Muscle layer of colon (tissue), 2 donors: Measurements from ENCODE around the gene RNF187.

Experiments used
- H3K27ac ChIP-seq: one replicate; pipeline ENCODE4 v1.7.0; 2013; ENCODE audit warnings: low read depth, mild to moderate bottlenecking, low read length, moderate library complexity
- H3K27me3 ChIP-seq, 2 donors: one replicate each; pipeline ENCODE4 v1.7.0; 2013; ENCODE audit warnings: low read length in 2 of 2, mild to moderate bottlenecking in 2 of 2; ENCODE audit not compliant: insufficient read depth in 2 of 2, control insufficient read depth in 1 of 2
- H3K36me3 ChIP-seq: one replicate; pipeline ENCODE4 v1.7.0; 2013; ENCODE audit warnings: mild to moderate bottlenecking, low read length; ENCODE audit not compliant: insufficient read depth
- H3K4me1 ChIP-seq: one replicate; pipeline ENCODE4 v1.7.0; 2013; ENCODE audit warnings: mild to moderate bottlenecking, low read length; ENCODE audit not compliant: insufficient read depth
- H3K4me3 ChIP-seq, 2 donors: one replicate each; pipeline ENCODE4 v1.7.0; 2013; ENCODE audit warnings: low read length in 2 of 2, low read depth in 1 of 2, mild to moderate bottlenecking in 1 of 2, moderate library complexity in 1 of 2
- H3K9ac ChIP-seq: one replicate; pipeline ENCODE4 v1.7.0; 2013; ENCODE audit warnings: low read length
- H3K9me3 ChIP-seq: one replicate; pipeline ENCODE4 v1.7.0; 2013; ENCODE audit warnings: mild to moderate bottlenecking, low read length
- donor health status: abdominal sarcoma.
- donor health status: Adenocarcinoma of cecum.

RNF187 gene

DNA sequence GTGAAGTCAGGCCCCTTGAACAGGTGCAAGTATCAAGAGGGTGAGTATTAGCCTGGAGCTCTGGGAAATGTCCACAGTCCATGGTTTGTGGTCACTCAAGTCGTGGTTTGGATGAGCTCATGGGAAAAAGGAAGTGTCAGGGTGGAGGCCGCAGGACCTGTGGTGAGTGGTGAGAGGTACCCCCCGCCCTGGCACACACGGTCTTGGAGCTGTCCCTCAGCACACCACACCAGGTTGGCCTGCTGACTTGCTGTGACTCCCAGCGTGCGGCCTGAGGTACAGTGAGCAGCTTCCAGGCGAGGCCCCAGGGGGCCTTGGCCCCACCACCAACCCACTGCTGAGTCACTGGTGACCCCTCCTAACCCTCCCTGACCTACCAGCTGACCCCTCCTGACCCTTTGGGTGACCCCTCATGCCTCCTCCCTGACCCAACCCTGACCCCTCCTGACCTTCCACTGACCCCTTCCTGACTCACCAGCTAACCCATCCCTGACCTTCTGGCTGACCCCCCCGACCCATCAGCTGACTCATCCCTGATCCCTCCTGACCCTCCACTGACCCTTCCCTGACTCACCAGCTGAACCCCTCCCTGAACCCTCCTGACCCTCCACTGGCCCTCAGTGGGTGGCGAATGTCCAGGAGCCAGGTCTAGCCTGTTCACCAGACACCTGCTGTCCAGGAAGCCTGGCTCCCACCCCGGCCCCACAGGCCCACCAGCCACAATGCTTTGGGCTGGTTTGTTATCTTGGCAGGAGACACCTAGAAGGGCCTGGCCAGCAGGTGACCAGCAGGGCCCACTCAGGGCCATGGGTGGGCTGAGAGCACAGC, 34.8 kb upstream of the RNF187 start:
- Histone ChIP-seq H3K4me1 (no peaks in the 10 kb centered on the region), H3K27ac (no peak overlapping the region), H3K4me3 (no peak overlapping the region), H3K36me3 (no peaks in the 10 kb centered on the region), H3K9ac (no peak overlapping the region), H3K9me3 (no peaks in the 10 kb centered on the region), H3K27me3 (peaks cover 0 to 5% of the 10 kb centered on the region in 2 donors)

DNA sequence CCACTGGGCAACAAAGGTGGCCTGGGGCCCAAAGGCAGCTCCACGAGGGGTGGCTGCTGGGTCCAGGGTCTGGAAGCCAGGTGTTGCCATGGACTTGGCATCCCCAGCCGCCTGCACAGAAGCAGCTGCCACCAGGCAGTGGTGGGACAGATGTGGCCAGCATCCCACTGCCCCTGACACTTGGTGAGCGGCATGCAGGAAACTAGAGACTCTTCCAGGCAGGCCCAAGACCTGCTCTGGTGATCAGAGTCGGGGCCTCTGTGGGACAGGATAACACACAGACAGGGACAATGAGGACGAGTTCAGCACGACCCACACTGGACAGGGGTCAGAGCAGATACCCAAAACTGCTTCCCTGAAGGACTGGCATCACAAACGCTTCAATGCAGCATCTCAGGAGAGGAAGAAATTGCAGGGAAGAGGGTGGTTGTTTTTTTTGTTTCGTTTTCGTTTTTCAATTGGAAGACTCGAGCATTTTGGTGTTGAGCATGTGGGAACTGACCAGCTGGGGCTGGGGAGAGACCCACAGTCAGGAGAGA, 34.1 kb upstream of the RNF187 start:
- Histone ChIP-seq H3K4me3 (no peak overlapping the region), H3K27ac (no peak overlapping the region), H3K27me3 (peaks cover 0 to 8% of the 10 kb centered on the region in 2 donors), H3K4me1 (no peaks in the 10 kb centered on the region), H3K9me3 (no peaks in the 10 kb centered on the region), H3K36me3 (no peaks in the 10 kb centered on the region), H3K9ac (no peak overlapping the region)

DNA sequence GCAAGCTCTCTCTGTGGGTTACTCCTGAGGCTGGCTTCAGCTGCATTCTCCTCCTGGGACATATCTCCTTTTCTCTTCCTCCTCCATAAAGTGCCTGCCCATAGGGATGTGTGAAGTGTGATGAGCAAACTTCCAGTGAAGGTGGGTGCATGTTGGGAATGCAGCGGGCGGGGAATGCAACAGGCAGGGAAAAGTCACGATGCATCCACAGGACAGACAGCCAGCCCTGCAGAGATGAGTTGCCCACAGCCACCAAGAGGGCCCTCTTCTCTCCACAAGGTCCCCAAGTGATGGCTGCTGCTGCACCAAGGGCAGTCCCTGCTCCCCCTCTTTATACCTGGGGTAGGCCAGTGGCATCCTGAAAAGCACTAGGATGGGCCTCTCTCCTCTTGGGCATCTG, 33.6 kb upstream of the RNF187 start:
- Histone ChIP-seq H3K4me1 (no peaks in the 10 kb centered on the region), H3K9ac (no peak overlapping the region), H3K27ac (no peak overlapping the region), H3K27me3 (peaks cover 0 to 13% of the 10 kb centered on the region in 2 donors), H3K4me3 (no peak overlapping the region), H3K36me3 (no peaks in the 10 kb centered on the region), H3K9me3 (no peaks in the 10 kb centered on the region)

DNA sequence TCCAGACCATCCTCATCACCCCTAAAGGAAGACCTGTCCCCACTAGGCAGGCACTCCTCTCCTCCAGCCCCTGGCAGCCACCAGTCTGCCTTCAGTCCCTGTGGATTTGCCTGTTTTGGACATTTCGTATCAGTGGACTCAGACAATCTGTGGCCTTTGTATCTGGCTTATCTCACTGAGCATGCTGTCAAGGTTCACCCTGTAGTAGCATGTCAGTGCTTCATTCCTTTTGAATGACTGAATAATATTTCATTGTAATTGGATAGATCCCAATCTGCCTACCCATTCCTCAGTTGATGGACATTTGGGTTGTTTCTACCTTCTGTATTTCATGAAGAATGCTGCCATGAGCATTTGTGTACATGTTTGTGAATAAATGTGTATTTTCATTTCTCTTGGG, 32.9 kb upstream of the RNF187 start:
- no peak overlapping the region for H3K9ac ChIP-seq
- H3K27me3 ChIP-seq: peaks cover 3 to 17% of the 10 kb centered on the region in 2 donors
- no peaks in the 10 kb centered on the region for H3K4me1 ChIP-seq
- H3K4me3 ChIP-seq: no peak overlapping the region
- no peak overlapping the region for H3K27ac ChIP-seq
- no peaks in the 10 kb centered on the region for H3K36me3 ChIP-seq
- no peaks in the 10 kb centered on the region for H3K9me3 ChIP-seq

DNA sequence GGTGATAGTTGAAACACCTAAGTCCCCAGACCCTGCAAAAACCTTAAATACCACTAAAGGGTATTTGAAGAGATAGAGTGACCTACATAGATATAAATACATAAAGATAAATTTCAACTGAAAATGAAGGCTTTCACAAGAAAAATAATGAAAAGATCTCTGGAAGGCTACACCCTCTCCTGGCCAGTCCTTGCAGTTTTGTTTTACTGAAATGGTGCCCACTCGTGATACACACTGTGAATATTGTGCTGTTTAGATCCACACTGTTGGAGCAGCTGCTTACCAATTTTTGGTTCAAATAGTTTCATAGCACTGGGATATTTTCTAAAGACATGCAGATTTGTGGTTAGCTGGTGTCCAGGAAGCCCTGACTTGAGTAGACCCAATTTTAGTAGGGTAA, 31.5 kb upstream of the RNF187 start:
- H3K9ac ChIP-seq: no peak overlapping the region
- H3K9me3 ChIP-seq: no peaks in the 10 kb centered on the region
- H3K27me3 ChIP-seq: peaks cover 12 to 30% of the 10 kb centered on the region in 2 donors
- H3K4me3 ChIP-seq: no peak overlapping the region
- H3K27ac ChIP-seq: no peak overlapping the region
- H3K36me3 ChIP-seq: no peaks in the 10 kb centered on the region
- peaks cover 4% of the 10 kb centered on the region for H3K4me1 ChIP-seq

DNA sequence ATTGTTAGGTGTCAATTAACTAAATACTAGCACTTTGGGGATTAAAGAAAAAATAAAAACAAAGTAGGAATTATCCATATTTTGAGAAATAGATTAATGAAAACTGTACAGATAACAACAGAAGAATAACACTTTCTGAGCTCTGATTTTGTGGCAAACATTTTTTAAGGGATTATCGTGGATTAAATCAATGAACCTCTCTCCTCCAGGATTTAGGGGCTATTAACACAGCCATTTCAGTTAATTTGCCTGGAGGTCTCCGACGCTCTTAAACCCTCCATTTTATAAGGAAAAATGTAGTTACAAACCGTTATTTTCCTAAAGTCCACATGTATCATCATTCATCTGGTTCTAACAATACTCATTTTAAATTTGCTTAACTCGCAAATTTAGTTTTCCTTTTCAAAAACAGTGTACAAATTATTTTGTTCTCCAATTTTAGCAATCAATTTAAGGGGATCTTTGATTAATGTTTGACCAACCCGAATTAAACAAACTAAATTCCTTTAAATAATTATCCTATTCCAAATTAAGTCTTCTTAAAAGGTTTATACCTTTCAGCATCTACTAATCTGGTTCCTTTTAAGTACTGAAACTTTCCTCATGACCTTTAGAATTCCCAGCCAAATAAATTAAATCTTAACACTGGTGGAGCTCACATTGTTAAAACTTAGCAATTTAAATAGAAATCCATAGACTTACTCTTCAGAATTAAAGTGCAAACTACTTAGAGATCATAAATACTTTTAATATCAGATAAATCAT, 30.7 kb upstream of the RNF187 start:
- Histone ChIP-seq H3K9me3 (no peaks in the 10 kb centered on the region), H3K9ac (no peak overlapping the region), H3K4me1 (peaks cover 4% of the 10 kb centered on the region), H3K4me3 (peak overlapping the region in 1 of 2 donors; percentile 51), H3K27me3 (peaks cover 17 to 36% of the 10 kb centered on the region in 2 donors), H3K27ac (no peak overlapping the region), H3K36me3 (no peaks in the 10 kb centered on the region)

DNA sequence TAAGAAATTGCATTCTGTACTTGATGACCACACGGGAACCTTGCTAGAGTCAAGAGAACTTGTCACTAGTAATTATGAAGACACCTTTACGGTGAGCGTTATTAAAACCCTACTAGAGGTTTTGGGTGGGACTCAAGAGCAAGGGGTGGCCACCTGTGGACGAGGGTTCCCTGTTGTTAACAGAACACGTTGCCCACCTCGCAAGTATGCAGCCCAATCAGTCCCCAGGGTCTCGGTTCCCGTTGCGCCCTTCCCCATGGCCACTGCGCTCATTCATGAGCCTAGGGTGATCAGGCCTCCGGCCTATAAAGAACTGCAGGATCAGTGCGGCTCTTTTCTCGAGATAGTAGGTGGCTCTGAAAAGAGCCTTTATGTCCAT, 30.2 kb upstream of the RNF187 start:
- H3K9ac ChIP-seq: no peak overlapping the region
- peaks cover 4% of the 10 kb centered on the region for H3K4me1 ChIP-seq
- H3K4me3 ChIP-seq: peak overlapping the region; percentile 51 to 52
- H3K36me3 ChIP-seq: no peaks in the 10 kb centered on the region
- peak overlapping the region; percentile 47 for H3K27ac ChIP-seq
- no peaks in the 10 kb centered on the region for H3K9me3 ChIP-seq
- peaks cover 23 to 39% of the 10 kb centered on the region in 2 donors for H3K27me3 ChIP-seq

DNA sequence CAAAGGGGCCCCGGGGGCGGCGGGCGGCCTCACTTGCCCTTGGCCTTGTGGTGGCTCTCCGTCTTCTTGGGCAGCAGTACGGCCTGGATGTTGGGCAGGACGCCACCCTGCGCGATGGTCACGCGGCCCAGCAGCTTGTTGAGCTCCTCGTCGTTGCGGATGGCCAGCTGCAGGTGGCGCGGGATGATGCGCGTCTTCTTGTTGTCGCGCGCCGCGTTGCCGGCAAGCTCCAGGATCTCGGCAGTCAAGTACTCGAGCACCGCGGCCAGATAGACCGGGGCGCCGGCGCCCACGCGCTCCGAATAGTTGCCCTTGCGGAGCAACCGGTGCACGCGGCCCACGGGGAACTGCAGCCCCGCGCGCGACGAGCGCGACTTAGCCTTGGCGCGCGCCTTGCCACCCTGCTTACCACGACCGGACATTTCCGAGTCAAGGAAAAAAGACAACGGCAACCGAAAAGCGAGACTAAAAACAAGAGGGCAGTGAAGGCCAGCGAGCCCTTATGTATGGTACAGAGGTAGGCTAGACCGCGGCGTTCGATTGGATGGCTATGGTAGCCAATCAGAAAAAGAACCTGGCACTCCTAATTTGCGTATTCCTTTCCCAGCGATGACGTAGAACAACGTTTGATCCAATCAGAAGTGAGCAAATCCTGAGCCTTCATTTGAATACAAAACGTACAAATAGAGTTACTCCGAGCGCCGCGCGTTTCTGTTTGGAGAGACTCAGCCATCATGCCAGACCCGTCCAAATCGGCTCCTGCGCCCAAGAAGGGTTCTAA, 29.6 kb upstream of the RNF187 start:
- Histone ChIP-seq H3K9me3 (no peaks in the 10 kb centered on the region), H3K27me3 (peaks cover 25 to 45% of the 10 kb centered on the region in 2 donors), H3K27ac (peak overlapping the region; percentile 47), H3K9ac (no peak overlapping the region), H3K4me1 (peaks cover 4% of the 10 kb centered on the region), H3K4me3 (peak overlapping the region; percentile 51 to 52), H3K36me3 (no peaks in the 10 kb centered on the region)

DNA sequence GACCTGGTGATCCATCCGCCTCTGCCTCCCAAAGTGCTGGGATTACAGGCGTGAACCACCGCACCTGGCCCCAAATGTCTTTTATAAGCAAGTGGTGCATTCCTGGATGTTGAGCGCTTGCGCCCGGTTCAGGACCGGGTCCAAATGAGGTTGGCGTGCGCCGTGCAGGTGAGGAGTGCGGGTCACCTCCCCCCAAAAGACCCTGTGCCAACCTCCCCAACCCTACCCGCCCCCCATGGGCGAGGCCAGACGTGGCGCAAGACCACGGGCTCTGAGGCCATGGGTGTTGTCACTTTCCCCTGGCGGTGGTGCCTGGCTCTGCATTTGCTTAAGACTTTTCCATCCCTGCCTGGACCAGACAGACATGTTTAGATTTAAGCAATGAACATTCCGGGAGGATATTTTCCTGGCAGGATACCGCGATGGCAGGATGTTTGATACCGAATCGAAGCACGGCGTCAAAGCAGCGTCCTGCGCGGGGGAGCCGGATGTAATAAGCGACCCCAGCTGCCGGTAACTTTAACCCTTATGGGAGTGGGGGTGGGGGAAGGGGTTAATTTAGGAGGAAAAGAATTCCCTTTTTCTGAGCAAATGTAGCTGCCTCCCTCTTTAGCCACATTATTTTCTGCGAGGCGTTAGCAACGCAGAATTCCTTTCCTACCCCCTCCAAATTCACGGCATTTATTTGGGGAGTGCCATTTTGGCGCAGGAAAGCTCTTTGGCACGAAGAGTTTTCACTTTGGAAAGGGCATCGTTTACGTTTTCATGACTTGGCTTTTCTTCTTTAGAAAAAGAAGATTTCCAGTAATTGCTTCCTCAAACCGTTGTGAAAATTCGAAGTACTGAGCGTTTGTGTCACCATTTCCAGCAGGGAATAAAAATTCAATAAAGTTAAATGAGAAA, 27.8 kb upstream of the RNF187 start:
- H3K9ac ChIP-seq: no peak overlapping the region
- peaks cover 40 to 63% of the 10 kb centered on the region in 2 donors for H3K27me3 ChIP-seq
- H3K4me3 ChIP-seq: no peak overlapping the region
- H3K9me3 ChIP-seq: no peaks in the 10 kb centered on the region
- peaks cover 4% of the 10 kb centered on the region for H3K4me1 ChIP-seq
- H3K27ac ChIP-seq: no peak overlapping the region
- no peaks in the 10 kb centered on the region for H3K36me3 ChIP-seq

DNA sequence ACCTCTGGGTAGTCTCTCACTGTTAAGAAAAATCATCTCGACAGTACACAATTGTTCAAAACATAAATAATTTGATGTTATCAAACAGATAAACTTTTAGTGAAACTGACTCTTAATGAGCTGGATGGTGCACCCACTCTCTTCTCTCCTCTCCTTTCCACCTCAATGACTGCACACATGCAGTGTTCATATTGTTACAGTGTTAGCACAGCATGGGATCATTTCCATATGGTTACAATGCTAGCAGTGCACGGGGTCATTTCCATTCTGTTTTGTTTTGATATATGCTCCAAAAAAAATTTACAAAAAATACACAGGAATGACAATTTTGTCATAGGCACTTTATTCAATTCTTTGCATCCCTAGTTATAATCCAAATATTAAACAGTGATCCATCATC, 26.4 kb upstream of the RNF187 start:
- Histone ChIP-seq H3K4me1 (peaks cover 4% of the 10 kb centered on the region), H3K36me3 (no peaks in the 10 kb centered on the region), H3K4me3 (no peak overlapping the region), H3K9ac (no peak overlapping the region), H3K27me3 (peaks cover 55 to 76% of the 10 kb centered on the region in 2 donors), H3K9me3 (no peaks in the 10 kb centered on the region), H3K27ac (no peak overlapping the region)
